Activated CD8-positive, alpha-beta memory T cell treated with anti-CD3 and anti-CD28 coated beads for 1 hour (primary cell): ENCODE results near the gene IGFN1.
"Not testable (repeated sequence)": the region's sequence is repeated elsewhere in the genome, so short reads cannot be mapped to it uniquely, and the experiment has no call there.

ENCODE experiments used
- DNase-seq, 2 donors: peaks; one replicate each; pipeline ENCODE4 v3.0.0-alpha.2; 2020; ENCODE audit warnings: low read depth in 1 of 2; ENCODE audit errors: extremely low read depth in 1 of 2

IGFN1 gene

DNA sequence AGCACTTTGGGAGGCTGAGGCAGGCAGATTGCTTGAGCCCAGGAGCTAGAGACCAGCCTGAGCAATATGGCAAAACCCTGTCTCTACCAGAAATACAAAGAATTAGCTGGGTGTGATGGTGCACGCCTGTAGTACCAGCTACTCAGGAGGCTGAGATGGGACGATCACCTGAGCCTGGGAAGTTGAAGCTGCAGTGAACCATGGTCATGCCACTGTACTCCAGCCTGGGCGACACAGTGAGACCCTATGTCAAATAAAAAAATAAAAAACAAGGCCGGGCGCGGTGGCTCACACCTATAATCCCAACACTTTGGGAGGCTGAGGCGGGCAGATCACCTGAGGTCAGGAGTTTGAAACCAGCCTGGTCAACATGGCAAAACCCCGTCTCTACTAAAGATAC is 27.6 kb upstream of the IGFN1 start:
- not testable (repeated sequence) for DNase-seq

- no peak for DNase-seq
These were observed 26.9 kb upstream of the IGFN1 start for GRCh38 chr1:201163707-201164106.

GRCh38 chr1:201164645-201165044 is 26.0 kb upstream of the IGFN1 start:
- no peak for DNase-seq

DNA sequence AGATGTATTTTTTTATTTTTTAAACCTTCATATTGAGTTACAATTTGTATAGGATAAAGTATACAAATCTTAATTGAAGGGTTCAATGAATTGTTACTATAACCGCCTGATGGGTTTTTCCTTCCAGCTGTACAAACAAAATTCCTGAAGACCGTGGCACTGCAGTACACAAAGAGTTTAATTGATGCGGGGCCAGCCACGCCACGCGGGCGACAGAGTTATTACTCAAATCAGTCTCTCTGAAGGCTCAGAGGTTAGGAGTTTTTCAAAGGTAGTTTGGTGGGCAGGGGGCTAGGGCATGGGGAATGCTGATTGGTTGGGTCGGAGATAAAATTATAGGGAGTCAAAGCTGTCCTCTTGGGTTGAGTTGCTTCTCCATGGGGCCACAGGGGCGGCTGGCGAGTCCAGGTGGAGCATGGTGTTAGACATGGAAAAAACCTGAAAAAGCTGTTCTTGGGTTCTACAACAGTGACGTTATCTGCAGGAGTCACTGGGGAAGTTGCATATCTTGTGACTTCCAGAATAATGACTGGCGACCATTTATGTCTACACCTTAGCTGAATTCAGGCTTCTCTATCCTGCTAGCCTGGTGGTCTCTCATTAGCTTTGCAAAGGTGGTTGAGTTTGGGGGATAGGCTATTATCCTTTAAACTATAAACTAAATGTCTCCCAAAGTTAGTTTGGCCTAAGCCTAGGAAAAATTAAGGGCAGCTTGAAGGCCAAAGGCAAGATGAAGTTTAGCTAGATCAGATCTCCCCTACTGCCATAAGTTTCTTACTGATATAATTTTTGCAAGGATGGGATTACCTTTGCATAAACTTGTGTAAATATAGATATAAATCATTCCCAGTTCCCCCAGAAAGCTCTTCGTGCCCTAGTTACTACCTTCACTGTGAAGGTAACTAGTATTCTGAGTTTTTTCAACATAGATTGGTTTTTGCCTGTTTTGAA is 23.3 kb upstream of the IGFN1 start:
- DNase-seq, result no peak

DNA sequence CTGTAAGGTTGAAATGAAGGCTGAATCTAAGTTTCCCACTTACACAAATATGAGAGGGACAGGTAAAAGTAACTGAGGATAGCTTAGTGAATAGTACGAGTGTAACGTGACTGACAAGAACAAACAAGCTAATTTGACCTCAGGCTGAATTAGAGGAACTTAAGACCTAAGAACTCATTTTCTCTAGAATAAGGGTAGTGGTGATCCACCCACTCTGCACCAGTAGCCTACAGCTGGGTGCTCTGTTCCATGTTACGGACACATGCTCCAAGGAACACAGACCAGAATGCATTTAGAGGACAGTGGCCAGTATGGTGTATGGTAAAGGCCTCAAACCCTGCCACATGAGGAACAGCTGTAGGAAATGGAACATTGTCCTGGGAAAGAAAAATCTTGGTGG is 21.4 kb upstream of the IGFN1 start:
- no peak for DNase-seq

- DNase-seq, result no peak
These were observed 20.6 kb upstream of the IGFN1 start for GRCh38 chr1:201169971-201170532.

DNA sequence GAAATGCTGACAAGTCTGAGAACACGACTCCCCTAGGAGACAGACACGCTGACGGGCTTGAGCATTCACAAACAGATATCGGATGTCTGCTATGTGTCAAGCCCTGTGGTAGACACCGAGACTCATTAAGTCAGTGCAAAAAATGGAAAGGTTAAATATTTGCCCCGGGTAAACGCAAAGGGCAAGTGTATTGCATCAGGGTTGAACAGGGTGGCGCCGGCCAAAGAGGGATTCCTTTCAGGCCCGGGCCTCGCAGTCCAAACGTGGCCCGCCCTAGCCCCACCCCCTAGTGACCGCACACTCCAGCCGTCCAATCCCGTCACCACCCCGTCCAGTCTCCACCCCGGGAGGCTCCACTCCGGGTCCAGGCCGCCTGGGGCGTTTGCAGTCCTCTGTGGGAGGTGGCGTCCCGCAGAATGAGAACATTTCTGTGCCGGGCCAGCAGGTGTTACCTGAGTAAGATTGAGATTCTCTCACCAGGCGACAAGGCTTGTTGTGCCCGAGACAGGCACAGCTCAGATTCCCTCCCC is 20.0 kb upstream of the IGFN1 start:
- DNase-seq, result peak; percentile 33 to 34

GRCh38 chr1:201171063-201172036 is 19.3 kb upstream of the IGFN1 start:
- DNase-seq, result peak in 1 of 2 donors; percentile 14

DNA sequence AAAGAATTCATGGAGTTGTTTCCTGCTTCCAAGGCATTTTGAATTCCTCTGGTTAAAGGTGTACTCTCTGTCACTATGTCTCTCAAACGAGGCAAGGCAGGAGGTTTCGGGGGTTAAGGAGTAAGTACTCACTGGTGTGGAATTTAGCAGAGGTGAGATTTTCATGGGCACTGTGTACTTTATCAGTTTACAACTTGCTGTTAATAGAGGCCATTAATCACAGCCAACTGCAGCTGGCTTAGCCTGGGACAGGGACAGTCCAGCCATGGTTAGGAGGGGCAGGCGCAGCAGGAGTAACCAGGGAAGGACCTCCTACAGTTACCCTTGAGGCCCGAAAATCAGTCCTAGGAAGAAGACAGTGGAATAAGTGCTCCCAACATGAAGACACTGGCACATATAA is 18.3 kb upstream of the IGFN1 start:
- DNase-seq, result no peak

DNA sequence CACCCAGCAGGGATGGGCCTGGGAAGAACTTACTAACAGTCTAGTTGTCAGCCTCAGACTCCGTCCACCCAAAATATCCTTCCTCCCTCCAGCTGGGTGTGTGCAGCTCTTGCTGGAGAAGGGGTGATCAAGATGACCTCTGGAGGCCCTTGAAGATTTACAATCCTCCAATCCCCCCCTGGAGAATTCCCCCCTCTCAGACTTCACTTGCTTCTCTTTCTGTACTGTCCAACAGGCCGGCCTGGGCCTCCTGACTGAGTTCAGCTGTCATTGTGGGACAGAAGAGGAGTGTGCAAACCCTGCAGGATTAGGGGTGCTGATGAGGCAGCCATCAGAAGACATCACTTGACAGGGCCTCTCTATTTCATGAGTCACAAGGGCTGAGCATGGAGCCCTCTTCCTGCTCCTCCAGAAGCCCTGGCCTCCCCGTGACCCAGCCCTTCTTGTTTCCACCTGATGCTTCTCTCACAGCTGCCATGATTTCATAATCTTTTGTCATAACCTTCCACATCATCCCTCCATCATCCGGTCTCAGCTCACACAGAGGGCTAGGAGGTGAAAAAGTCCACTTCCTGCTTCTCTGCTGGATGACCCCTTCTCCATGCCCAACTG is 17.5 kb upstream of the IGFN1 start:
- DNase-seq, result no peak

DNA sequence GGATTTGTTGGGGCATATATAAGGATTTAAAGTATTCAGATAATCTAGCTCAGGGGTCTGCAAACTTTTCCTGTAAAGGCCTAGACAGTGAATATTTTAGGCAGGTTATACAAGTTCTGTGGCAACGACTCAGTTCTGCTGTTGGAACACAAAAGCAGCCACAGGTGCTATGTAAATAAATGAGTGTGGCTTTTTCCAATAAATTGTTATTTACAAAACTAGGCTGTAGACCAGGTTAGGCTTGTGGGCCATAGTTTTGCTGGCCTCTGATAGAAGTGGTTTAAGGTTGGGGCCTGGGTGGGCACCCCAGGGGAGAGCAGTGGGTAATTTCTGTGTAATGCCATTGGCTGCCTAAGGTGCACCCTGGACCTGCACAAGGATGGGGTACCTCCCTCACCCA is 16.9 kb upstream of the IGFN1 start:
- no peak for DNase-seq

GRCh38 chr1:201175820-201176500 is 14.7 kb upstream of the IGFN1 start:
- no peak for DNase-seq

DNA sequence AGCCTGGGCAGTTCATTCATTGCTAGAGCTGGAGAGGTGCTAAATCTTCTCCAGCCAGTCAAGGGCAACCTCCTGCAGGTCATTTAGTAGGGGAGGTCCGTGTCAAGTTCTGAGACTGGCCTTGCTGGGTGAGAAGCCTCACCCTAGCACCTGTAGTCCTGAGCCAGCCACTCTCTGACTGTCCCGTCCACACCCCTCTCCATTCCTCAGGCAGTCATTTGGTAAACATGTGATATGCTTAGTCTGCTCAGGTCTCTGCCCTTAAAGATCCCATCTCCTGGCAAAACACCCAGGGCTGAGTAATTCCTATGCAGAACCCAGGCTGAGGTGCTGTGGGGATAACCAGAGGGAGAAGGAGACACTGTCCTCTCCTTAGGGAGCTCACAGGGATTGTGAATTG is 13.7 kb upstream of the IGFN1 start:
- no peak for DNase-seq

- DNase-seq, result no peak
These were observed 11.9 kb upstream of the IGFN1 start for GRCh38 chr1:201178718-201179117.

DNA sequence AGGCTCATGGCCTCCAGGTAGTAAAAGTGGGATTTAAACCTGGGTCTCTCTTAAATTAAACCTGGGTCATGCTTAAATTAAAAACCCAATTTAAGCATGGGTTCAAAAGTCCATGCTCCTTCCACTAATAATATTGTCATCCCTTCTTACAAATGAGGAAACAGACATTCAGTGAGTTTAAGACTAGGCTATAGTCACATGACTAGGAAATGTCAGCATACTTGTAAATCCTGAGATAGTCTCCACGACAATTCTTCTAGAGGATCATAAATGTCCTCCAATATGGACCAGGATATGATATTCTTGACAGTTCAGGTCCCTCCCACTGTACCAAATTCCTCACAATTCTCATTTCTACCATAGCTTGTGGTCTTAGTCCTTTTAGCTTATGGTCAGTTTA is 10.5 kb upstream of the IGFN1 start:
- no peak for DNase-seq

- DNase-seq, result no peak
These were observed 9.7 kb upstream of the IGFN1 start for GRCh38 chr1:201180901-201181300.

DNA sequence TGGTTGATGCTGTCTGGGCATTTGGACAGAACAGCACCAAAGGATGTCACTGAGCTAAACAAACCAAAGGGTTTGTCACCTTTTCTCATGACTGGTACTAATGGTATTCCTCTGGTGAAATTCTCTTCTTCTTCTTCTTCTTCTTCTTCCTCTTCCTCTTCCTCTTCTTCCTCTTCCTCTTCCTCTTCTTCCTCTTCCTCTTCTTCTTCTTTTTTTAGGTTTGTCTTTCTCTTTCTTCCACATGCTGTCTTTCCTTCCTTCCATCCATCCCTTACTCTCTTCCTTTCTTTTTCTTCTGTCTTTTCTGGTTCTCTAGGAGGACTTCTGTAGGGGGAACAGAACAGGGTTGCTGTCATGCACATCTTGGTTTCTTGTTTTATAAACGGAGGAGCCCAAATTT is 9.3 kb upstream of the IGFN1 start:
- no peak for DNase-seq

GRCh38 chr1:201181726-201182125 is 8.9 kb upstream of the IGFN1 start:
- DNase-seq, result no peak

DNA sequence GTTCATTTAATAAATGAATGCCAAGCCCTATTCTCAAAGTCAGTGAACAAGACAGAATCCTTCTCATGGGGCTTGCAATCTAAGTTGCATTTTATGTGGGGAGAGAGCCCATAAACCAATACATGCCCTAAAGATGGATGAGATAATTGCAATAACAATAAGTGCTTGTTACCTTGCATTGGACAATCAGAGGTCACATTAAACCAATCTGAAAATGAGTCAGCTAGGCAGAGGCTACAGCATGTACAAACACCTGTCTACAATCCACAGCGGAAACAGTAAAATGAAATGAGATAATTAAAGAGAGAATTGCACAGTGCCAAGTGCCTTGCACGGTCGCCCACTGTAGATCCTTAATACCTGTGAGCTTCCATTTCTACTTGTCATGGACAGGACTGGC is 7.4 kb upstream of the IGFN1 start:
- DNase-seq, result no peak

GRCh38 chr1:201183753-201184152 is 6.9 kb upstream of the IGFN1 start:
- DNase-seq, result no peak
